Tibial nerve (tissue), 4 donors: ENCODE data around the gene DNAJB4. TPM values are rescaled to one million over a fixed set of nuclear protein-coding genes. Genes with fewer than 3 reads are reported as not detected.

Experiments used
- DNase-seq, 2 donors: peaks; one replicate each; pipeline ENCODE4 v3.0.0-alpha.2; 2019; ENCODE audit warnings: low spot score in 2 of 2
- H3K27ac ChIP-seq, 4 donors: fragments of 200-600 bp; sonication (generic) in 3 of 4; one replicate each; pipeline ENCODE4 v1.5.1; 2017 to 2019; ENCODE audit warnings: mild to moderate bottlenecking in 1 of 4
- H3K27me3 ChIP-seq, 2 donors: fragments of 200-600 bp; sonication (generic) in 1 of 2; one replicate each; pipeline versions ENCODE4 v1.5.1 to v1.6.0; 2017 to 2019
- H3K36me3 ChIP-seq, 3 donors: fragments of 200-600 bp; sonication (generic); one replicate each; pipeline ENCODE4 v1.5.1; 2018 to 2019
- H3K4me1 ChIP-seq, 4 donors: fragments of 200-600 bp; sonication (generic) in 3 of 4; one replicate each; pipeline ENCODE4 v1.5.1; 2017 to 2019
- H3K4me3 ChIP-seq, 4 donors: fragments of 200-600 bp; sonication (generic) in 3 of 4; one replicate each; pipeline ENCODE4 v1.5.1; 2017 to 2019; ENCODE audit warnings: mild to moderate bottlenecking in 1 of 4, moderate library complexity in 1 of 4
- H3K9me3 ChIP-seq, 4 donors: fragments of 200-600 bp; sonication (generic) in 3 of 4; one replicate each; pipeline ENCODE4 v1.5.1; 2017 to 2019
- CTCF ChIP-seq, 5 experiments: fragments of 200-600 bp in 3 of 5; fragments of 450-650 bp in 2 of 5; sonication (generic) in 3 of 5; IDR thresholded peaks; one replicate each; pipeline ENCODE4 v1.5.1; 2016 to 2019; ENCODE audit warnings: antibody characterized with exemption in 5 of 5, mild to moderate bottlenecking in 3 of 5, moderate library complexity in 2 of 5
- EP300 ChIP-seq, 2 donors: sonication (generic); formaldehyde crosslinking; IDR thresholded peaks; one replicate each; pipeline ENCODE4 v1.6.1; 2017; ENCODE audit warnings: antibody characterized with exemption in 2 of 2, mild to moderate bottlenecking in 1 of 2
- POLR2A ChIP-seq, 2 donors: fragments of 450-650 bp; IDR thresholded peaks; one replicate each; pipeline ENCODE4 v1.6.1; 2017; ENCODE audit warnings: antibody characterized with exemption in 2 of 2, mild to moderate bottlenecking in 2 of 2, moderate library complexity in 2 of 2
- WGBS, 2 donors: methylation state at CpG; one replicate each; pipeline ENCODE4 v1.1.5; 2018; 5-methylcytosine and 5-hydroxymethylcytosine counted together
- total RNA-seq, 4 donors: library from RNA; depleted of rRNA; stranded (reverse); fragments of >200 nt; gene quantifications; one replicate each; pipeline ENCODE4 v1.1.0, GENCODE V29; 2016

The DNAJB4 gene
- total RNA-seq, 4 donors from 2014 or later: 33.9 to 38.0 (median 35.6) TPM

DNA sequence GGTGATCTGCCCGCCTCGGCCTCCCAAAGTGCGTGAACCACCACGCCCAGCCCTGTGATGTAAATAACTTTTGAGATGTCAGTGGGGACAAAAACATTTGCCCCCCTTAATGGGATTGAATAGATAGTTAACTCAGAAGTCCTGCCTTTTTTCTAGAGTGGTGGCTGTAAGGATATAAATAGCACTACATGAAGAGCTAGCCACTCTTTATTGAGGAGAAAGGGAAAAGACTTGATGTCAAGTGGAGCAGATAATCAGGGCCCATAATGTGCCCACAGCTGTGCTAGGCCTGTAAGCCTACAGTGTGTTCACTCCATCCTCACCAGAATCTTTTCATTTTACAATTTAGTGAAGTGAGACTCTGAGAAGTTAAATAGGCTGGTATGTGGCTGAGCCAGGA is 44.7 kb downstream of the DNAJB4 start:
- Histone ChIP-seq H3K27ac (no peak overlapping the region), H3K36me3 (no peaks in the 10 kb centered on the region), H3K9me3 (no peaks in the 10 kb centered on the region), H3K4me1 (peaks cover 0 to 14% (median 0%) of the 10 kb centered on the region in 4 donors), H3K27me3 (peaks cover 0 to 26% of the 10 kb centered on the region in 2 donors), H3K4me3 (no peak overlapping the region)
- 94 to 98% methylated on average over 4 of the region's 4 CpGs for WGBS, 2 donors
- no peak for DNase-seq
- no peak for TF ChIP-seq CTCF (IDR thresholded peaks at IDR 0.05)
- TF ChIP-seq POLR2A (IDR thresholded peaks at IDR 0.05): no peak
- no peak for TF ChIP-seq EP300 (IDR thresholded peaks at IDR 0.05)

GRCh38 chr1:78051005-78051404 is 46.3 kb downstream of the DNAJB4 start:
- DNase-seq: no peak
- H3K9me3 ChIP-seq: no peaks in the 10 kb centered on the region
- no peak overlapping the region for H3K27ac ChIP-seq
- TF ChIP-seq EP300 (IDR thresholded peaks at IDR 0.05) (no peak), POLR2A (IDR thresholded peaks at IDR 0.05) (no peak), CTCF (IDR thresholded peaks at IDR 0.05) (no peak)
- peaks cover 0 to 17% of the 10 kb centered on the region in 2 donors for H3K27me3 ChIP-seq
- no peaks in the 10 kb centered on the region for H3K36me3 ChIP-seq
- H3K4me1 ChIP-seq: peaks cover 0 to 9% (median 0%) of the 10 kb centered on the region in 4 donors
- H3K4me3 ChIP-seq: no peak overlapping the region
- WGBS, 2 donors: 94 to 97% methylated on average over 2 of the region's 2 CpGs

GRCh38 chr1:78052685-78053405 is 48.1 kb downstream of the DNAJB4 start:
- no peaks in the 10 kb centered on the region for H3K36me3 ChIP-seq
- H3K4me3 ChIP-seq: no peak overlapping the region
- WGBS, 2 donors: 57 to 64% methylated on average over 2 of the region's 2 CpGs
- H3K27me3 ChIP-seq: peaks cover 0 to 3% of the 10 kb centered on the region in 2 donors
- TF ChIP-seq EP300 (IDR thresholded peaks at IDR 0.05) (no peak), POLR2A (IDR thresholded peaks at IDR 0.05) (no peak), CTCF (IDR thresholded peaks at IDR 0.05) (no peak)
- DNase-seq: no peak
- no peak overlapping the region for H3K27ac ChIP-seq
- no peaks in the 10 kb centered on the region for H3K9me3 ChIP-seq
- H3K4me1 ChIP-seq: no peaks in the 10 kb centered on the region

- no peak for DNase-seq
- Histone ChIP-seq H3K4me3 (no peak overlapping the region), H3K9me3 (no peaks in the 10 kb centered on the region), H3K27ac (no peak overlapping the region), H3K27me3 (peaks cover 0 to 3% of the 10 kb centered on the region in 2 donors), H3K36me3 (no peaks in the 10 kb centered on the region), H3K4me1 (no peaks in the 10 kb centered on the region)
- WGBS, 2 donors: 85 to 100% methylated on average over 2 of the region's 2 CpGs
- TF ChIP-seq EP300 (IDR thresholded peaks at IDR 0.05): no peak
- no peak for TF ChIP-seq POLR2A (IDR thresholded peaks at IDR 0.05)
- TF ChIP-seq CTCF (IDR thresholded peaks at IDR 0.05): no peak
Measured at GRCh38 chr1:78053498-78053897, 48.8 kb downstream of the DNAJB4 start.

- DNase-seq: no peak
- Histone ChIP-seq H3K27ac (no peak overlapping the region), H3K4me1 (no peaks in the 10 kb centered on the region), H3K27me3 (no peaks in the 10 kb centered on the region), H3K9me3 (no peaks in the 10 kb centered on the region), H3K36me3 (no peaks in the 10 kb centered on the region), H3K4me3 (no peak overlapping the region)
- no peak for TF ChIP-seq EP300 (IDR thresholded peaks at IDR 0.05)
- TF ChIP-seq CTCF (IDR thresholded peaks at IDR 0.05): no peak
- no peak for TF ChIP-seq POLR2A (IDR thresholded peaks at IDR 0.05)
Measured at GRCh38 chr1:78054559-78054958, 49.8 kb downstream of the DNAJB4 start.
